ENCODE measurements around the gene INF2.
"Not testable (repeated sequence)": the region's sequence is repeated elsewhere in the genome, so short reads cannot be mapped to it uniquely, and the experiment has no call there.

Gene INF2

GRCh38 chr14:104664107-104664506 is 25.3 kb upstream of the INF2 start:
- DNase-seq (ENCODE audit: low read depth in 2 of 2) = no peak
- no peak overlapping the region for H3K4me3 ChIP-seq (replicated peaks in 1 of 2; ENCODE audit: low read depth in 2 of 2, low read length in 2 of 2)
- no peak for TF ChIP-seq CTCF (IDR thresholded peaks at IDR 0.05; ENCODE audit: low read depth, low read length)

- H3K4me3 ChIP-seq (replicated peaks in 1 of 2; ENCODE audit: low read depth in 2 of 2, low read length in 2 of 2) = no peak overlapping the region
- no peak for DNase-seq (ENCODE audit: low read depth in 2 of 2)
- TF ChIP-seq CTCF (IDR thresholded peaks at IDR 0.05; ENCODE audit: low read depth, low read length) = no peak
These were observed 24.8 kb upstream of the INF2 start for GRCh38 chr14:104664588-104664987.

- H3K4me3 ChIP-seq (replicated peaks in 1 of 2; ENCODE audit: low read depth in 2 of 2, low read length in 2 of 2) = no peak overlapping the region
- no peak for TF ChIP-seq CTCF (IDR thresholded peaks at IDR 0.05; ENCODE audit: low read depth, low read length)
- peak; percentile 26 to 46 for DNase-seq (ENCODE audit: low read depth in 2 of 2)
These were observed 24.2 kb upstream of the INF2 start for GRCh38 chr14:104665114-104665656.

GRCh38 chr14:104665657-104666522 is 23.5 kb upstream of the INF2 start:
- DNase-seq (ENCODE audit: low read depth in 2 of 2) = no peak
- H3K4me3 ChIP-seq (replicated peaks in 1 of 2; ENCODE audit: low read depth in 2 of 2, low read length in 2 of 2) = no peak overlapping the region

GRCh38 chr14:104666523-104666895 is 22.9 kb upstream of the INF2 start:
- not testable (repeated sequence) for H3K4me3 ChIP-seq (replicated peaks in 1 of 2; ENCODE audit: low read depth in 2 of 2, low read length in 2 of 2); DNase-seq (ENCODE audit: low read depth in 2 of 2)

More at GRCh38 chr14:104665657-104666522, 23.5 kb upstream of the INF2 start:
- peak; percentile 41 for TF ChIP-seq CTCF (IDR thresholded peaks at IDR 0.05; ENCODE audit: low read depth, low read length)

GRCh38 chr14:104666981-104667380 is 22.4 kb upstream of the INF2 start:
- no peak for DNase-seq (ENCODE audit: low read depth in 2 of 2)
- H3K4me3 ChIP-seq (replicated peaks in 1 of 2; ENCODE audit: low read depth in 2 of 2, low read length in 2 of 2) = no peak overlapping the region
- no peak for TF ChIP-seq CTCF (IDR thresholded peaks at IDR 0.05; ENCODE audit: low read depth, low read length)

GRCh38 chr14:104669697-104670096 is 19.7 kb upstream of the INF2 start:
- DNase-seq (ENCODE audit: low read depth in 2 of 2) = no peak
- no peak for TF ChIP-seq CTCF (IDR thresholded peaks at IDR 0.05; ENCODE audit: low read depth, low read length)
- H3K4me3 ChIP-seq (replicated peaks in 1 of 2; ENCODE audit: low read depth in 2 of 2, low read length in 2 of 2) = no peak overlapping the region

GRCh38 chr14:104671330-104671977 is 18.0 kb upstream of the INF2 start:
- H3K4me3 ChIP-seq (replicated peaks in 1 of 2; ENCODE audit: low read depth in 2 of 2, low read length in 2 of 2); DNase-seq (ENCODE audit: low read depth in 2 of 2): not testable (repeated sequence)

GRCh38 chr14:104672119-104672518 is 17.3 kb upstream of the INF2 start:
- DNase-seq (ENCODE audit: low read depth in 2 of 2) = not testable (repeated sequence)

More at GRCh38 chr14:104672119-104672518, 17.3 kb upstream of the INF2 start:
- H3K4me3 ChIP-seq (replicated peaks in 1 of 2; ENCODE audit: low read depth in 2 of 2, low read length in 2 of 2) = not testable (repeated sequence)

Data from cardiac fibroblast (primary cell).